SK-N-SH (cell line): ENCODE measurements around the gene MYB.

Experiments used
- CHD2 ChIP-seq: fragments of 150-350 bp; IDR thresholded peaks from 2 replicates; pipeline ENCODE4 v1.6.1; 2018; ENCODE audit warnings: low read length; ENCODE audit not compliant: partially characterized antibody
- CTCF ChIP-seq: fragments of 200-600 bp; sonication (generic); IDR thresholded peaks from 2 replicates; pipeline ENCODE4 v1.6.1; 2017; ENCODE audit warnings: antibody characterized with exemption, mild to moderate bottlenecking, moderate library complexity
- EP300 ChIP-seq, 2 experiments: IDR thresholded peaks; 2 replicates each; pipeline versions ENCODE4 v1.4.0 to v1.6.1; 2012; ENCODE audit warnings: borderline replicate concordance in 1 of 2, low read depth in 1 of 2, low read length in 1 of 2
- PBX3 ChIP-seq: IDR thresholded peaks from 2 replicates; pipeline ENCODE4; 2012
- POLR2AphosphoS5 ChIP-seq: IDR thresholded peaks from 2 replicates; pipeline ENCODE4 v1.6.1; 2012; ENCODE audit warnings: low read depth, low read length
- RCOR1 ChIP-seq: fragments of 150-350 bp; IDR thresholded peaks from 2 replicates; pipeline ENCODE4 v1.6.1; 2017; ENCODE audit warnings: antibody characterized with exemption, low read length
- SMC3 ChIP-seq: IDR thresholded peaks from 2 replicates; pipeline ENCODE4 v1.6.1; 2012; ENCODE audit warnings: low read depth, low read length, improper control_type of control experiment
- TAF1 ChIP-seq: IDR thresholded peaks from 2 replicates; pipeline ENCODE4 v1.6.1; 2012; ENCODE audit warnings: low read depth, mild to moderate bottlenecking, low read length, moderate library complexity, borderline replicate concordance
- TEAD4 ChIP-seq: IDR thresholded peaks from 2 replicates; pipeline ENCODE4 v1.4.0; 2012; ENCODE audit warnings: mild to moderate bottlenecking, borderline replicate concordance; ENCODE audit not compliant: insufficient read depth
- USF1 ChIP-seq: IDR thresholded peaks from 2 replicates; pipeline ENCODE4 v1.4.0; 2012; ENCODE audit warnings: low read depth, borderline replicate concordance
- USF2 ChIP-seq: fragments of 150-350 bp; IDR thresholded peaks from 2 replicates; pipeline ENCODE4 v1.6.1; 2017; ENCODE audit warnings: antibody characterized with exemption, low read length, low read depth, borderline replicate concordance
- YY1 ChIP-seq: IDR thresholded peaks from 2 replicates; pipeline ENCODE4 v1.4.0; 2012; ENCODE audit warnings: low read depth, mild to moderate bottlenecking
- ZBTB33 ChIP-seq: IDR thresholded peaks from 2 replicates; pipeline ENCODE4 v1.4.0; 2012; ENCODE audit warnings: low read depth, borderline replicate concordance

- TF ChIP-seq USF1 (no peak), POLR2AphosphoS5 (no peak), YY1 (no peak), CTCF (no peak), TAF1 (no peak), USF2 (no peak), SMC3 (no peak), PBX3 (no peak), ZBTB33 (no peak), RCOR1 (no peak), CHD2 (no peak), EP300 (IDR thresholded peaks at IDR 0.05; ENCODE audit: borderline replicate concordance in 1 of 2, low read depth in 1 of 2, low read length in 1 of 2) (no peak), TEAD4 (no peak)
These were observed 79.5 kb downstream of the MYB start for GRCh38 chr6:135260612-135261011.
